Activated naive CD4-positive, alpha-beta T cell (primary cell): Measurements from ENCODE around the gene SRSF7.
"Not testable (repeated sequence)": the region's sequence is repeated elsewhere in the genome, so short reads cannot be mapped to it uniquely, and the experiment has no call there.

Experiments used
- DNase-seq, 4 experiments: peaks; one replicate each; lab custom pipeline; 2025; lab: John Stamatoyannopoulos, UW

Gene SRSF7

GRCh38 chr2:38750891-38751595, at the start of gene SRSF7:
SRSF7 (minus strand) TSS chr2:38751361; CDS start chr2:38751256, 105 bp downstream.
- DNase-seq = peak; percentile 97 to 99 (median 98)

GRCh38 chr2:38797953-38798352, 46.8 kb upstream of the SRSF7 start:
- no peak for DNase-seq

DNA sequence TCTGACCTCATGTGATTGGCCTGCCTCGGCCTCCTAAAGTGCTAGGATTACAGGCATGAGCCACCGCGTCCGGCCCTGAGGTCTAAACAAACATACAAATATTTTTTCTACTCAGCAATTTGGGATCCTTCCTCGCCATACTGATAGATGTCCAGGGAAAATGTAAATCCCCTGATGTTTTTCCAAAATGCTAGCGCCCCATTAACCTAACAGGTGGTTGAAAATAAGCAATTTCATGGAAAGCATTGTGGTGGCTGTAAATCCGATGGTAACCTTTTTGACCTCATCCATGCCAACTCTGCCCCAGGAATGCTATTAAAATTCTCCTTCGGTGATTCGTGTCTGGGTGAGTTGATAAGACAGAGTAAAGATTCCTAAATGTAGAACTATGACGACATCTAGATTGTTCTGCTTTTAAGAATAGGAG, 46.1 kb upstream of the SRSF7 start:
- DNase-seq = no peak

DNA sequence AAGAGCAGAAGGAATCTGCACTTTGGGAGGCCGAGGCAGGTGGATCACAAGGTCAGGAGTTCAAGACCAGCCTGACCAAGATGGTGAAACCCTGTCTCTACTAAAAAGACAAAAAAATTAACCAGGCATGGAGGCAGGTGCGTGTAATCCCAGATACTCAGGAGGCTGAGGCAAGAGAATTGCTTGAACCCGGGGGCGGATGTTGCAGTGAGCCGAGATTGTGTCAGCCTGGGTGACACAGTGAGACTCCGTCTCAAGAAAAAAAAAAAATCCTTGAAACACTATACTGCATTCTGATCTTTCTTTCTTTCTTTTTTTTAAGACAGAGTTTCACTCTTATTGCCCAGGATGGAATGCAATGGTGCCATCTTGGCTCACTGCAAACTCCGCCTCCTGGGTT, 43.9 kb upstream of the SRSF7 start:
- DNase-seq = not testable (repeated sequence)

DNA sequence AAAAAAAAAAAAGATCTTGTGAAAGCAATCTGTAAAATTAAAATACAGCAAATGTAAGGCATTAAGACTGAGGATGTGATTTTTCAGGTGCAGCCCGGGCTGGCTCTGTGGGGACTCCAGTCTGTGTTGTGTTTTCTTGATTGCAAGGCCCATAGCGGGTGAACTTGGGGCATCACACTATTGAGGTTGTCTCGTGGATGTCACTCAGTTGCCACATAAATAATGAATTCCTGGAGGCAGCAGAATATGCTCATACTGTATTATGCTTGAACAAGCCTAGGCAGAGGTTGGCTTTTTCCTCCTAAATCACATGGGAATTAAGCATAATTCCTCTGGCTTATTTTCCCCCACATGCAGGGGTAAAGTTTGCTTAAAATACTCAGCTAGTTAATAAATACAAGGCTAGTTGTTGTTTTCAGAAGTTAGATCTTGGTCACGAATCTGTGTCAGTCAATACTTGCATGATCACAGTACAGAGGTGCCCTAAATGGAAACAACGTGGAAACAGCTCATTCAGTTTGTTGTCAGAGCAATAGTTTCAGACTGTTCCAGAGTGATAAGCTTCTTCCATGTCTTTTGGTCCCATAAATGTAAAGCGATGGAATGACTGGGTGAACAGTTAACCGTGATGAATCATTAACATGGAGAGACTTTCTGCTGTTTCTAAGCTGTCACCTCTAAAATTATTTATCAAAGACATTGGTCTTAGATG, 43.2 kb upstream of the SRSF7 start:
- no peak for DNase-seq

GRCh38 chr2:38793511-38793910, 42.4 kb upstream of the SRSF7 start:
- DNase-seq = no peak

GRCh38 chr2:38792751-38793150, 41.6 kb upstream of the SRSF7 start:
- DNase-seq = no peak

DNA sequence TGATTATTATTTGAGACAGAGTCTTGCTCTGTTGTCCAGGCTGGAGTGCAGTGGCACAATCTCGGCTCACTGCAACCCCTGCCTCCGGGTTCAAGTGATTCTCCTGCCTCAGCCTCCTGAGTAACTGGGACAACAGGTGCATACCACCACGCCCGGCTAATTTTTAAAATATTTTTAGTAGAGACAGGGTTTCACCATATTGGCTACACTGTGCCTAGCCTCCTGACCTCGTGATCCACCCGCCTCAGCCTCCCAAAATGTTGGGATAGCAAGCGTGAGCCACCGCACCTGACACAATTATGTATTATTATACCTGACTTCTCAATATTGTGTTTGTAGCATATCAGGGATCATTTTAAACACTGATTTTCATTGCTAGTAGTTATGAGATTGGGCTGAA, 41.2 kb upstream of the SRSF7 start:
- not testable (repeated sequence) for DNase-seq

- no peak for DNase-seq
Measured at GRCh38 chr2:38791744-38792143, 40.6 kb upstream of the SRSF7 start.

GRCh38 chr2:38789691-38790090, 38.5 kb upstream of the SRSF7 start:
- DNase-seq = no peak

DNA sequence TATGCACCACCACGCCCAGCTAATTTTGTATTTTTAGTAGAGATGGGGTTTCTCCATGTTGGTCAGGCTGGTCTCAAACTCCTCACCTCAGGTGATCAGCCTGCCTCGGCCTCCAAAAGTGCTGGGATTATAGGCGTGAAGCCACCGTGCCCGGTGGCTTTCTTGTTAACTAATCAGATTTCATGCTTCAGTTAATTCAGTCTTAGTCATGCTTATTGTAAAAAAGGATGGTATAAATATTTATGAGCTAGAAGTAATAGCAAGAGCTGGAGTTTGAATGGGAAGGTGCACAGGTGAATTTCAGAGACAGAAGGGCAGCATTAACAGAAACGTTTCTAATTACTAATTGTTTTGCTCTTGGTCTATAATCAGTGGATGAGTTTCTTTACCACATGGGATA, 37.1 kb upstream of the SRSF7 start:
- no peak for DNase-seq

- no peak for DNase-seq
Measured at GRCh38 chr2:38783586-38783985, 32.4 kb upstream of the SRSF7 start.

DNA sequence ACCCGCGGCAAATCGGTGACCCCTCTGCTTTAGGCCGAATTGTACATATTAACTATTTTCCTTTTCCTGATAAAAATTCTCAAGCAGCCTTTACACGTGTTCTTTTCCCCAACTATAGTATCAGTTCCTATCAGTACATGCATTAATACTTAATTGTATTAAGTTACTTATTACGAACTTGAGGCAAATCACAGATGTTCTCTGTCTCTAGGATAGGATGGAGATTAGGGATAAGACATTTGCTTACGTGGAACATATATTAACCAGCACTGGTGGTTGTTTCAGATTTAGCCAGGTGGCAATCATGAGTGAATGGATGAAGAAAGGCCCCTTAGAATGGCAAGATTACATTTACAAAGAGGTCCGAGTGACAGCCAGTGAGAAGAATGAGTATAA, 27.5 kb upstream of the SRSF7 start:
- no peak for DNase-seq

GRCh38 chr2:38776531-38776930, 25.4 kb upstream of the SRSF7 start:
- no peak for DNase-seq

DNA sequence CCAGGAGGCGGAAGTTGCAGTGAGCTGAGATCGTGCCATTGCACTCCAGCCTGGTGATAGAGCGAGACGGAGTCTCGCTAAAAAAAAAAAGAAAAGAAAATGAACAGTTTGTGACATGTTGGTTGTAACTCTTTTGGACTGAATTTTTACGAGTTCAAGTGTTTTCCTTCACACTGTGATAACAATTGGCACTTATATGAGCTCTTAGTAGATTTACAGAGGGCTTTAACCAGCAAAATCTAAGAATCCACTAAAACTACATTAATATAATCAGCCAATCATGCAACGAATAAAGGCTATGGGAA, 24.7 kb upstream of the SRSF7 start:
- DNase-seq = no peak

- DNase-seq = no peak
Measured at GRCh38 chr2:38775097-38775920, 24.1 kb upstream of the SRSF7 start.

GRCh38 chr2:38771632-38772031, 20.5 kb upstream of the SRSF7 start:
- DNase-seq = no peak

DNA sequence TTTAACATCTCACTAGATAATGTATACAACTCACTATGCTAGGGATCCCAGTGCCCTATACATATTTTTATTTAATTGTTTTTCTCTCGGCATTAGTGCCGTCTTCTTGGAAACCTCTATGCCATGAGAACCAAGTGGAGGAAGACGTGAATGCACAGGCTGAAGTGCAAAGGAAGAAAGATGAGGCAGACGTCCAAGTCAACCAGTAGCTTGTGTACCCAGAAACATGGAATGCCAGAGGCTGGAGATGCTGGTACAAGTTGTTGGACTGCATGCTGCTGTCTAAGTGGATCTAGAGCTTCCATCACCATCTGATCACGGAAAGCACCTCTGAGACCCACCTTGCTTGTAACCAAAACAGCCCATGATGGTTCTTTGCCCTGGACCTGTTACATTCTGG, 14.4 kb upstream of the SRSF7 start:
- DNase-seq = no peak

DNA sequence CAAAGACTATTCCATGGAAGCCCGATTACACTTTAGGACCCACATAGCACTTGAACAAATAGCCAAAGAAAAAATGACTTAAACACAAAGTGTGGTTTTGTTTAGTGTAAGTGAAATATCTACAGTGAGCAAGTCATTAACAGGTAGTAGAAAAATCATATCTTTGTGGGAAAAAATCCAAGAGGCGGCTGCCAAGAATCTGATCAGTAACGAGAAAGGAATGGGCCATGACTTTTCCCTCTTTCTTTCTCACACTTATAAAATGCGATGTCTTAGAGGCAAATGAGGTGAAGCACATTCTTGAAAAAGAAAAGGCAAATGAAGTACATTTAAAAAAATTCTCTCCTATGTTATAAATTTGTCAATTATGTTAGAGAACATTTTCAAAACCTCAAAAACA, 14.0 kb upstream of the SRSF7 start:
- DNase-seq = no peak

DNA sequence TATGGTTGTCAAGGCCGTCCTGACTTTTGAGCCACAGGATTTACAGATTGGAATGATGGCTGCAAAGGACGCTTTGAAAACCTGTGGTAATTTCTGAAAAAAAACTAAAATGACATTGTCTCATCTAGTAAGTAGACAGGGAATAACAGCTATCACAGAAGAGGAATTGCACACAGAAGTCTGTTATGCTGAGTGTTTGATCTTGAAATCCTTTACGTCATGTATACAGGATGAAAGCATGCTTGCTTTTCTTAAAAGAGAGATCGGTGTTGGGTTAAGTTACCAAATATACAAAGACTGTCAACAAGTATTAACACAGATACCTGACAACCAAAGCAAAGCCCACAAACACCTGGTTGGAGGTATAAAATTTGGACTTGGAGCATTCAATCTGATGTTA, 12.6 kb upstream of the SRSF7 start:
- no peak for DNase-seq

GRCh38 chr2:38763228-38763627, 12.1 kb upstream of the SRSF7 start:
- DNase-seq = no peak

GRCh38 chr2:38755891-38756290, 4.7 kb upstream of the SRSF7 start:
- not testable (repeated sequence) for DNase-seq

DNA sequence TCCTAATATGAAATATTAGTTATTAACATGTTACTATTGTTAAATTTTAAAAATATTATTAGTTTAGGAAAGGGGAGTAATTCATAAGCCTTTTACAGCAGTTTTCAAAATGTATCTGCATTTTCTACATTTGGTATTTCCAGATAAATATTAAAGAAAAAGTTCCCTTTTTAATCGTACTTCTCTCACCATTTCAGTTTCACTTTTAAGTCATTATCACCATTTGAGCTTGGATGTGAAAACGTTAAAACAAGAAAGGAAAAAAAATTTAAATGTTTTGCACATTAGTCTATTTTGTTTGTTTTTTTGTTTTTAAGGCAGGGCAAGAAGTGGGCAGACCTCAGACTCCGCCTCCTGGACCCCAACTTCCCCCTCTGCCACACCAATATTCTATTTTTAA, 3.3 kb upstream of the SRSF7 start:
- DNase-seq = no peak
